ENCODE results near the gene TEX36.
"Not testable (repeated sequence)": the region's sequence is repeated elsewhere in the genome, so short reads cannot be mapped to it uniquely, and the experiment has no call there.

Gene TEX36

GRCh38 chr10:125621052-125621451 is 61.9 kb downstream of the TEX36 start:
- Histone ChIP-seq H4K12ac (ENCODE audit: low read depth, low read length) (no peak overlapping the region), H3K4me2 (ENCODE audit: low read length) (no peak overlapping the region), H3K79me1 (ENCODE audit: low read length) (no peaks in the 10 kb centered on the region), H3K14ac (ENCODE audit: low read length) (no peak overlapping the region), H2BK5ac (ENCODE audit: low read depth, low read length, poor library complexity) (no peak overlapping the region), H3K27ac (ENCODE audit: low read depth, low read length) (no peak overlapping the region), H3K9ac (ENCODE audit: low read length) (no peak overlapping the region), H2AFZ (ENCODE audit: insufficient read depth, low read length, poor library complexity) (no peak overlapping the region), H3K4ac (ENCODE audit: low read depth, low read length) (no peak overlapping the region), H3K4me3 (ENCODE audit: low read depth, low read length) (no peak overlapping the region), H3K9me3 (ENCODE audit: insufficient read depth, low read depth, low read length) (no peaks in the 10 kb centered on the region), H3K27me3 (ENCODE audit: insufficient read depth, low read length) (no peaks in the 10 kb centered on the region), H3K79me2 (ENCODE audit: control insufficient read depth, insufficient read depth, low read length, poor library complexity) (no peaks in the 10 kb centered on the region), H2BK12ac (ENCODE audit: low read length) (no peak overlapping the region), H3K36me3 (ENCODE audit: control insufficient read depth in 1 of 2, insufficient read depth in 2 of 2, low read length in 2 of 2) (no peaks in the 10 kb centered on the region), H2BK120ac (ENCODE audit: insufficient read depth, low read length, poor library complexity) (no peak overlapping the region), H2AK5ac (ENCODE audit: low read length) (no peak overlapping the region), H4K91ac (ENCODE audit: low read depth, low read length) (no peak overlapping the region), H3K18ac (ENCODE audit: low read length) (no peak overlapping the region), H3K4me1 (ENCODE audit: control insufficient read depth in 1 of 2, insufficient read depth in 2 of 2, low read length in 2 of 2) (no peaks in the 10 kb centered on the region), H3K23ac (ENCODE audit: low read length) (no peak overlapping the region), H4K8ac (ENCODE audit: low read depth, low read length) (no peak overlapping the region)
- WGBS (ENCODE audit: extremely low coverage, insufficient coverage, insufficient read length) = no CpG with 5 or more reads among the region's 4 CpGs
- DNase-seq = no peak

- H3K18ac ChIP-seq (ENCODE audit: low read length) = no peak overlapping the region
- DNase-seq = no peak
- no peak overlapping the region for H2BK12ac ChIP-seq (ENCODE audit: low read length)
- no peaks in the 10 kb centered on the region for H3K9me3 ChIP-seq (ENCODE audit: insufficient read depth, low read depth, low read length)
- H2BK5ac ChIP-seq (ENCODE audit: low read depth, low read length, poor library complexity) = no peak overlapping the region
- no peak overlapping the region for H2AK5ac ChIP-seq (ENCODE audit: low read length)
- WGBS (ENCODE audit: extremely low coverage, insufficient coverage, insufficient read length) = no CpG with 5 or more reads among the region's 1 CpG
- no peak overlapping the region for H3K4me3 ChIP-seq (ENCODE audit: low read depth, low read length)
- no peak overlapping the region for H4K8ac ChIP-seq (ENCODE audit: low read depth, low read length)
- no peak overlapping the region for H4K12ac ChIP-seq (ENCODE audit: low read depth, low read length)
- no peak overlapping the region for H3K4me2 ChIP-seq (ENCODE audit: low read length)
- no peaks in the 10 kb centered on the region for H3K27me3 ChIP-seq (ENCODE audit: insufficient read depth, low read length)
- H3K4ac ChIP-seq (ENCODE audit: low read depth, low read length) = no peak overlapping the region
- no peak overlapping the region for H3K14ac ChIP-seq (ENCODE audit: low read length)
- no peak overlapping the region for H3K9ac ChIP-seq (ENCODE audit: low read length)
- H3K4me1 ChIP-seq (ENCODE audit: control insufficient read depth in 1 of 2, insufficient read depth in 2 of 2, low read length in 2 of 2) = no peaks in the 10 kb centered on the region
- H3K79me2 ChIP-seq (ENCODE audit: control insufficient read depth, insufficient read depth, low read length, poor library complexity) = no peaks in the 10 kb centered on the region
- no peaks in the 10 kb centered on the region for H3K79me1 ChIP-seq (ENCODE audit: low read length)
- H3K23ac ChIP-seq (ENCODE audit: low read length) = no peak overlapping the region
- no peak overlapping the region for H4K91ac ChIP-seq (ENCODE audit: low read depth, low read length)
- no peak overlapping the region for H3K27ac ChIP-seq (ENCODE audit: low read depth, low read length)
- H3K36me3 ChIP-seq (ENCODE audit: control insufficient read depth in 1 of 2, insufficient read depth in 2 of 2, low read length in 2 of 2) = no peaks in the 10 kb centered on the region
- H2AFZ ChIP-seq (ENCODE audit: insufficient read depth, low read length, poor library complexity) = no peak overlapping the region
- no peak overlapping the region for H2BK120ac ChIP-seq (ENCODE audit: insufficient read depth, low read length, poor library complexity)
Measured at GRCh38 chr10:125620401-125620800, 62.6 kb downstream of the TEX36 start.

- not testable (repeated sequence) for H3K4ac ChIP-seq (ENCODE audit: low read depth, low read length); H2BK5ac ChIP-seq (ENCODE audit: low read depth, low read length, poor library complexity); H3K23ac ChIP-seq (ENCODE audit: low read length); H3K79me2 ChIP-seq (ENCODE audit: control insufficient read depth, insufficient read depth, low read length, poor library complexity); H3K4me1 ChIP-seq (ENCODE audit: control insufficient read depth in 1 of 2, insufficient read depth in 2 of 2, low read length in 2 of 2); H3K4me2 ChIP-seq (ENCODE audit: low read length); DNase-seq; H3K36me3 ChIP-seq (ENCODE audit: control insufficient read depth in 1 of 2, insufficient read depth in 2 of 2, low read length in 2 of 2); H2AFZ ChIP-seq (ENCODE audit: insufficient read depth, low read length, poor library complexity); H2BK12ac ChIP-seq (ENCODE audit: low read length); H4K91ac ChIP-seq (ENCODE audit: low read depth, low read length); H2BK120ac ChIP-seq (ENCODE audit: insufficient read depth, low read length, poor library complexity); H3K27me3 ChIP-seq (ENCODE audit: insufficient read depth, low read length); H3K27ac ChIP-seq (ENCODE audit: low read depth, low read length); H3K9ac ChIP-seq (ENCODE audit: low read length); H3K4me3 ChIP-seq (ENCODE audit: low read depth, low read length); H3K14ac ChIP-seq (ENCODE audit: low read length); H3K18ac ChIP-seq (ENCODE audit: low read length); H3K9me3 ChIP-seq (ENCODE audit: insufficient read depth, low read depth, low read length); H3K79me1 ChIP-seq (ENCODE audit: low read length); H4K12ac ChIP-seq (ENCODE audit: low read depth, low read length); H2AK5ac ChIP-seq (ENCODE audit: low read length); H4K8ac ChIP-seq (ENCODE audit: low read depth, low read length)
- no CpG with 5 or more reads among the region's 8 CpGs for WGBS (ENCODE audit: extremely low coverage, insufficient coverage, insufficient read length)
Measured at GRCh38 chr10:125613062-125613461, 69.9 kb downstream of the TEX36 start.

- Histone ChIP-seq H3K4ac (ENCODE audit: low read depth, low read length) (no peak overlapping the region), H2BK120ac (ENCODE audit: insufficient read depth, low read length, poor library complexity) (no peak overlapping the region), H3K36me3 (ENCODE audit: control insufficient read depth in 1 of 2, insufficient read depth in 2 of 2, low read length in 2 of 2) (no peaks in the 10 kb centered on the region), H3K79me2 (ENCODE audit: control insufficient read depth, insufficient read depth, low read length, poor library complexity) (no peaks in the 10 kb centered on the region), H2AK5ac (ENCODE audit: low read length) (no peak overlapping the region), H4K91ac (ENCODE audit: low read depth, low read length) (no peak overlapping the region), H3K9ac (ENCODE audit: low read length) (no peak overlapping the region), H2BK5ac (ENCODE audit: low read depth, low read length, poor library complexity) (no peak overlapping the region), H4K8ac (ENCODE audit: low read depth, low read length) (no peak overlapping the region), H3K14ac (ENCODE audit: low read length) (no peak overlapping the region), H3K4me2 (ENCODE audit: low read length) (no peak overlapping the region), H3K27ac (ENCODE audit: low read depth, low read length) (no peak overlapping the region), H3K18ac (ENCODE audit: low read length) (no peak overlapping the region), H2BK12ac (ENCODE audit: low read length) (no peak overlapping the region), H3K79me1 (ENCODE audit: low read length) (no peaks in the 10 kb centered on the region), H2AFZ (ENCODE audit: insufficient read depth, low read length, poor library complexity) (no peak overlapping the region), H3K23ac (ENCODE audit: low read length) (no peak overlapping the region), H3K9me3 (ENCODE audit: insufficient read depth, low read depth, low read length) (no peaks in the 10 kb centered on the region), H3K4me1 (ENCODE audit: control insufficient read depth in 1 of 2, insufficient read depth in 2 of 2, low read length in 2 of 2) (no peaks in the 10 kb centered on the region), H4K12ac (ENCODE audit: low read depth, low read length) (no peak overlapping the region), H3K27me3 (ENCODE audit: insufficient read depth, low read length) (no peaks in the 10 kb centered on the region), H3K4me3 (ENCODE audit: low read depth, low read length) (no peak overlapping the region)
- DNase-seq = no peak
- no CpG with 5 or more reads among the region's 1 CpG for WGBS (ENCODE audit: extremely low coverage, insufficient coverage, insufficient read length)
Measured at GRCh38 chr10:125611756-125612155, 71.2 kb downstream of the TEX36 start.
